AG04450 (cell line): ENCODE measurements around the gene VGLL4. TPM values are rescaled to one million over a fixed set of nuclear protein-coding genes. Genes with fewer than 3 reads are reported as not detected.

Source experiments
- CTCF ChIA-PET: fragments of 300-600, 350-600 bp; formaldehyde crosslinking; extraction: SDS; loops from one replicate; lab custom pipeline; 2022; ENCODE audit warnings: antibody characterized with exemption, inconsistent platforms; lab: Charles Lee
- POLR2A ChIA-PET: fragments of 350-600 bp; formaldehyde crosslinking; extraction: SDS; loops from one replicate; lab custom pipeline; 2021; ENCODE audit warnings: antibody characterized with exemption, inconsistent platforms; lab: Yijun Ruan, JAX
- DNase-seq: peaks from one replicate; pipeline ENCODE4 v3.0.0-alpha.2; 2011; ENCODE audit warnings: low read depth, low spot score
- H3K27ac ChIP-seq: one replicate; pipeline ENCODE4 v1.5.1; 2012; ENCODE audit warnings: low read depth, low read length, control low read depth
- H3K27me3 ChIP-seq: one replicate; pipeline ENCODE4 v1.6.0; 2012; ENCODE audit warnings: low read length; ENCODE audit not compliant: control insufficient read depth, insufficient read depth
- H3K4me3 ChIP-seq: 2 replicates; pipeline ENCODE4 v1.5.1; 2011; ENCODE audit warnings: mild to moderate bottlenecking, low read depth, low read length, control low read depth
- H3K9me3 ChIP-seq: 2 replicates; pipeline ENCODE4 v1.5.1; 2012; ENCODE audit warnings: low read length; ENCODE audit not compliant: control insufficient read depth, insufficient read depth
- polyA plus RNA-seq: library from polyadenylated mRNA; depleted of rRNA; stranded (reverse); fragments of >200 nt; gene quantifications from 2 replicates; pipeline ENCODE4 v1.2.3, GENCODE V29; 2011
- TF ChIP-seq, protein P1 (sequence below): IDR thresholded peaks from 2 replicates; pipeline ENCODE4 v1.5.1; 2011; ENCODE audit warnings: low read depth, low read length, control low read depth, inconsistent platforms

VGLL4 gene
- polyA plus RNA-seq, 1 experiment = 30.5 TPM

DNA sequence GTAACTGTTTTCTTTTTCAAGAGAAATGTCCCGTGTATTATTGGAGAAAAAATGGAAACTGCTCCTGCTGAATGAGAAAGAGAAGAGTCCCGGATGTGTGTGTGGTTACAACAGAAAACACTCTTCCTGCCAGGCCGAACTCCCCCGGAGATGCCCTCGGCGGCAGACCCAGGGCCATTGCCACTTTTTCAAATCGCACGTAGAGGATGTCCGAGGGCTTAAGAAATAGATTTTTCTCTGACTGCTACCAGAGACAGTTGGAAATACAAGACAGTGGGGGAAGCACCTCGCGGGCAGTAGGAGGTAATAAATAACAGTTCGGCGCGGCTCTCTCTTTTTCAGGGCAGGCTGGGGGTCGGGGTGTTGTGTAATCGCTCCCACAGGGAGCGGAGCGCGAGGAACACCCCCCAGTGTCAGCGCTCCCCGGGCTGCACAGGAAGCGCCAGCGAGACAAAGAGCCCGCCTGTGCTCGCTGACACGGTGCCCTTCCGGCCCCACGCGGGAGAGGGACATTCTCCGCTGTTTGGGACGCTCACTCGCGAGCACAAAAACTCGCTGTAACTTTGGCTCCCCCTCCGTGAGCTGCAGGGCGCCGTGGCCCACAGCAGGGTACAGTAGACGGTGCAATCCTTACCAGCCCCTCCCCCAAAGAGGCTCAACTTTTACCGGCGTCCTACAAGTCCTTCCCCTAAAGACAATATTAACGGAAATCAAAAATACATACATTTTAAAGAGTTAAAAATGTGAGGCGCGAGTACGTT, 1.1 kb downstream of the VGLL4 start:
- CTCF ChIA-PET = interaction anchor here (0.9 to 1.8 kb wide), 2 partner anchors 261 to 263 kb away, joined by 4 to 12 read pairs; no protein-coding TSS in a partner anchor
- Histone ChIP-seq H3K27me3 (no peaks in the 10 kb centered on the region), H3K4me3 (peak overlapping the region; percentile 94), H3K9me3 (no peaks in the 10 kb centered on the region), H3K27ac (peak overlapping the region; percentile 96)
- peak; percentile 39 for DNase-seq
- POLR2A ChIA-PET = interaction anchor here (0.6 to 2.2 kb wide), 7 partner anchors 8 to 112 kb away, joined by 3 to 12 read pairs (median 4); no protein-coding TSS in a partner anchor
- TF ChIP-seq, protein P1, sequence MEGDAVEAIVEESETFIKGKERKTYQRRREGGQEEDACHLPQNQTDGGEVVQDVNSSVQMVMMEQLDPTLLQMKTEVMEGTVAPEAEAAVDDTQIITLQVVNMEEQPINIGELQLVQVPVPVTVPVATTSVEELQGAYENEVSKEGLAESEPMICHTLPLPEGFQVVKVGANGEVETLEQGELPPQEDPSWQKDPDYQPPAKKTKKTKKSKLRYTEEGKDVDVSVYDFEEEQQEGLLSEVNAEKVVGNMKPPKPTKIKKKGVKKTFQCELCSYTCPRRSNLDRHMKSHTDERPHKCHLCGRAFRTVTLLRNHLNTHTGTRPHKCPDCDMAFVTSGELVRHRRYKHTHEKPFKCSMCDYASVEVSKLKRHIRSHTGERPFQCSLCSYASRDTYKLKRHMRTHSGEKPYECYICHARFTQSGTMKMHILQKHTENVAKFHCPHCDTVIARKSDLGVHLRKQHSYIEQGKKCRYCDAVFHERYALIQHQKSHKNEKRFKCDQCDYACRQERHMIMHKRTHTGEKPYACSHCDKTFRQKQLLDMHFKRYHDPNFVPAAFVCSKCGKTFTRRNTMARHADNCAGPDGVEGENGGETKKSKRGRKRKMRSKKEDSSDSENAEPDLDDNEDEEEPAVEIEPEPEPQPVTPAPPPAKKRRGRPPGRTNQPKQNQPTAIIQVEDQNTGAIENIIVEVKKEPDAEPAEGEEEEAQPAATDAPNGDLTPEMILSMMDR = 0 out of 2 replicates have a peak, but pooled peaks have one; percentile 7

DNA sequence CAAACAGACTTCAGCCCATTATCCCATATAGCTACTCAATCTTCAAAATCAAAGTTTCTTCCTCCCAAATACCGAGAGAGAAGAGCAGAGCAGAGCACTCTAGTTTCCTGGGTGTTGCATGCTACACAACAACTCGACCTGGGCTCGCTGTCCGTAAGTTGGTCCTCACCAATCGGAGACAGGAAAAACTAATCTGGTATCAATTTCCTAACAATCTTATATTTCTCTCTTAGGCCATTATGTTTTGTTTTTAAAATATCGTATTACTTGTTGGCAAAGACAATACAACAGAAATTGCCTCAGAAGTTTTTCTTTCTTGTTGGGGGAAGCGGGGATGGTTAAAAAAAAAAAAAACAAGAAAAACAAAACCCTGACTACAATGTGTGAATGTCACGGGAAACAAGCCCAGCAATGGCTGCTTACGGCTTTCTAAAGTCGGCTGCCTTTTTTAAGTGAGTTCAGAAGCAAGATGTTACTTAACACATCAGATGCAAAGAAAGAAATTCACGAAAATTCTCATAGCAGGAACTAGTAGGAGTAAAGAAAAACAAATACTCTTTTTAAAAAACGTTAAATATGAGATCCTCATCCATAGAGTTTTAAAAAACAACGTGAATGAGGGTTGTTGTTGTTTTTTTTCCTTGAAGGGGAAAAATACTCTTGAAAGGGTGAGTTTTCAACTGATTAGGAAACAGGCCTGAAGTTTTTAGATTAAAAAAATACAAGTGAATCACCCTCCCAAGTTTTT, 1.9 kb downstream of the VGLL4 start:
- peak overlapping the region; percentile 96 for H3K27ac ChIP-seq
- ChIA-PET POLR2A (interaction anchor here (0.7 to 1.9 kb wide), 7 partner anchors 12 to 263 kb away, joined by 3 to 14 read pairs (median 4); no protein-coding TSS in a partner anchor), CTCF (interaction anchor here (1.0 to 1.3 kb wide), 3 partner anchors 20 to 274 kb away, joined by 3 to 8 read pairs (median 3); no protein-coding TSS in a partner anchor)
- H3K27me3 ChIP-seq = no peaks in the 10 kb centered on the region
- peak overlapping the region; percentile 94 for H3K4me3 ChIP-seq
- no peaks in the 10 kb centered on the region for H3K9me3 ChIP-seq
- peak; percentile 38 for DNase-seq
- TF ChIP-seq, protein P1 = no peak

DNA sequence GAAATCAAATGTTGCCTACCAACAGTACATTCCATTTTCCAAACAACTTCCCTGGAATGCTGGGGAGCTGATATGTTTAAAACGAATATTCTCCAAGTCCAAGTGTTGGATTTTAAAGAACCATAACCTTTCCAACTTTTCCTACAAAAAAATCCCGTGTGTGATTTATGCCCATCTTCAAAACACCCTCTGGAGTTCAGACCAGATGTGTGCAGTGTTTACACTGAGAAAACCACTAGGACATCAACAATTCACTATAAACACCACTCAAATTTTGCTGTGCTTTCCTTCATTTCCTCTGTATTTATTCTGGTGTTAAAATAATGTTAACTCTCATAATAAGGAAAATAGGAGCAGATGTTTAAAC, 2.4 kb downstream of the VGLL4 start:
- peak; percentile 48 for DNase-seq
- Histone ChIP-seq H3K27ac (no peak overlapping the region), H3K4me3 (peak overlapping the region; percentile 94), H3K27me3 (no peaks in the 10 kb centered on the region), H3K9me3 (no peaks in the 10 kb centered on the region)
- ChIA-PET POLR2A (interaction anchor here (0.6 to 1.9 kb wide), 8 partner anchors 12 to 262 kb away, joined by 3 to 14 read pairs (median 4); no protein-coding TSS in a partner anchor), CTCF (interaction anchor here (0.6 to 1.3 kb wide), 4 partner anchors 20 to 273 kb away, joined by 3 to 8 read pairs (median 3); no protein-coding TSS in a partner anchor)
- TF ChIP-seq, protein P1 = no peak

DNA sequence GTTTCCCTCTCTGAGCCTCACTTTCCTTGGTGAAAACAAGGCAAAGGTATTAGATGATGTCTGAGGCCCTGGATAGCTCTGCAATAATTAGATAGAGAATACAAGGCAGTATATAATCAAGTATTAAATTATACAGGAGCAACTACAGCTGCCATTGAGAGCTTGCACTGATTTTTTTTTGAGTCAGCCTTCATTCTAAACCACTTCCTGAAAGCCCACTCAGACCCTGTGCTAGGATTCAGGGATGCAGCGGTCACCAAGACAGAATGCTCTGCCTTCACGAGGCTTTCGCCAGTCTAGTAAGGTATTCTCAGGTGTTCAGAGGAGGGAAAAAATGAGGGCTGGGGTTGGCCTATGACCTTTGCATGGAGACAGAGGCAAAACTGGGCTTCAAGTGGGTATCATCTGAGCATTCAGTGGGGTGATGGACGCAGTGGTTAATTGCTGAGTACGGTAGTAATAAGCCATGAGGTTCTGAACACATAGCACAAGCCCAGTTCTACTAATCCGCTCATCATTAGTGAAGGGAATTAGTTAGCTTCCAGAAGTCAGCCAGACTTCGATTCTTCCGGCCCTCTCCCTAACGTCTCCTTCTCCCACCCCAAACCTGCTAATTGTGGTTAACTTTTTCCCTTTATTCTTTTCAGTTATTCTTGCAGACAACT, 3.6 kb downstream of the VGLL4 start:
- peak overlapping the region; percentile 94 for H3K4me3 ChIP-seq

More for the DNA sequence above, 3.6 kb downstream of the VGLL4 start:
- no peaks in the 10 kb centered on the region for H3K27me3 ChIP-seq
- CTCF ChIA-PET = interaction anchor here (1.3 kb wide), 1 partner anchor 261 kb away, joined by 8 read pairs; no protein-coding TSS in a partner anchor
- no peak overlapping the region for H3K27ac ChIP-seq
- POLR2A ChIA-PET = interaction anchor here (0.6 to 1.9 kb wide), 3 partner anchors 11 to 40 kb away, joined by 3 to 14 read pairs (median 4); no protein-coding TSS in a partner anchor
- no peak for DNase-seq
- TF ChIP-seq, protein P1 = no peak
- H3K9me3 ChIP-seq = no peaks in the 10 kb centered on the region
